Liver (tissue), 9 donors: Measurements from ENCODE around the gene OLA1. TPM values are rescaled to one million over a fixed set of nuclear protein-coding genes. Genes with fewer than 3 reads are reported as not detected.

ENCODE experiments used
- DNase-seq: peaks from one replicate; pipeline ENCODE4 v3.0.0-alpha.2; 2017; ENCODE audit warnings: low spot score
- H3K27ac ChIP-seq, 2 donors: one replicate each; pipeline ENCODE4 v1.7.0; 2013; ENCODE audit warnings: inconsistent platforms in 2 of 2, low read length in 2 of 2, control low read depth in 1 of 2, low read depth in 1 of 2, mild to moderate bottlenecking in 1 of 2
- H3K27me3 ChIP-seq, 4 donors: one replicate each; pipeline versions ENCODE4 v1.6.1 to v1.7.0; 2013; ENCODE audit warnings: low read length in 3 of 4, inconsistent platforms in 1 of 4, mild to moderate bottlenecking in 1 of 4, moderate library complexity in 1 of 4; ENCODE audit not compliant: control insufficient read depth in 4 of 4, insufficient read depth in 4 of 4
- H3K36me3 ChIP-seq, 4 donors: one replicate each; pipeline versions ENCODE4 v1.6.1 to v1.7.0; 2013; ENCODE audit warnings: low read length in 3 of 4, mild to moderate bottlenecking in 3 of 4, low read depth in 1 of 4, moderate library complexity in 1 of 4; ENCODE audit not compliant: control insufficient read depth in 4 of 4, insufficient read depth in 3 of 4
- H3K4me1 ChIP-seq, 4 donors: one replicate each; pipeline versions ENCODE4 v1.6.1 to v1.7.0; 2013; ENCODE audit warnings: low read length in 3 of 4, mild to moderate bottlenecking in 3 of 4, moderate library complexity in 1 of 4; ENCODE audit not compliant: control insufficient read depth in 4 of 4, insufficient read depth in 4 of 4
- H3K4me3 ChIP-seq, 3 donors: one replicate each; pipeline versions ENCODE4 v1.6.1 to v1.7.0; 2013; ENCODE audit warnings: low read length in 3 of 3, control low read depth in 1 of 3, low read depth in 1 of 3, mild to moderate bottlenecking in 1 of 3
- H3K9ac ChIP-seq, 2 donors: one replicate each; pipeline ENCODE4 v1.7.0; 2013; ENCODE audit warnings: low read length in 2 of 2, mild to moderate bottlenecking in 2 of 2, moderate library complexity in 2 of 2, control low read depth in 1 of 2, low read depth in 1 of 2
- H3K9me3 ChIP-seq, 4 donors: one replicate each; pipeline versions ENCODE4 v1.6.1 to v1.7.0; 2013; ENCODE audit warnings: low read length in 3 of 4; ENCODE audit not compliant: control insufficient read depth in 4 of 4
- CTCF ChIP-seq: fragments of 150-350 bp; IDR thresholded peaks from 2 replicates; pipeline ENCODE4 v1.5.1; 2017; ENCODE audit warnings: improper control_type of control experiment, low read depth, low read length; ENCODE audit not compliant: missing input control
- EGR1 ChIP-seq, 2 donors: IDR thresholded peaks; 2 replicates each; pipeline ENCODE4 v1.6.1; 2016 to 2018; ENCODE audit warnings: antibody characterized with exemption in 2 of 2, low read depth in 2 of 2
- FOXA1 ChIP-seq: IDR thresholded peaks from 2 replicates; pipeline ENCODE4 v1.6.1; 2016; ENCODE audit warnings: antibody characterized with exemption
- FOXA2 ChIP-seq: IDR thresholded peaks from 2 replicates; pipeline ENCODE4 v1.6.1; 2016; ENCODE audit warnings: antibody characterized with exemption
- GABPA ChIP-seq, 2 donors: IDR thresholded peaks in 1 of 2; conservative IDR thresholded peaks in 1 of 2; 2 replicates each; pipeline ENCODE4 v1.6.1; 2016; ENCODE audit warnings: antibody characterized with exemption in 2 of 2, mild to moderate bottlenecking in 1 of 2, moderate library complexity in 1 of 2
- HNF4A ChIP-seq, 2 donors: conservative IDR thresholded peaks; 2 replicates each; pipeline ENCODE4 v1.6.1; 2016; ENCODE audit warnings: antibody characterized with exemption in 2 of 2, mild to moderate bottlenecking in 2 of 2
- HNF4G ChIP-seq: IDR thresholded peaks from 2 replicates; pipeline ENCODE4 v1.6.1; 2016; ENCODE audit warnings: antibody characterized with exemption
- JUND ChIP-seq, 2 donors: IDR thresholded peaks; 2 replicates each; pipeline ENCODE4 v1.6.1; 2016; ENCODE audit warnings: antibody characterized with exemption in 2 of 2
- MAX ChIP-seq: IDR thresholded peaks from 2 replicates; pipeline ENCODE4 v1.6.1; 2016; ENCODE audit warnings: antibody characterized with exemption
- NR2F2 ChIP-seq: IDR thresholded peaks from 2 replicates; pipeline ENCODE4 v1.6.1; 2016; ENCODE audit warnings: antibody characterized with exemption
- RAD21 ChIP-seq, 2 donors: IDR thresholded peaks; 2 replicates each; pipeline ENCODE4 v1.6.1; 2016; ENCODE audit warnings: antibody characterized with exemption in 2 of 2, mild to moderate bottlenecking in 2 of 2
- REST ChIP-seq: IDR thresholded peaks from 2 replicates; pipeline ENCODE4 v1.6.1; 2016; ENCODE audit warnings: antibody characterized with exemption, mild to moderate bottlenecking
- RXRA ChIP-seq, 2 donors: IDR thresholded peaks; 2 replicates each; pipeline ENCODE4 v1.6.1; 2017 to 2018; ENCODE audit warnings: antibody characterized with exemption in 2 of 2, mild to moderate bottlenecking in 1 of 2
- SP1 ChIP-seq: IDR thresholded peaks from 2 replicates; pipeline ENCODE4 v1.6.1; 2018; ENCODE audit warnings: antibody characterized with exemption, mild to moderate bottlenecking
- TAF1 ChIP-seq: conservative IDR thresholded peaks from 2 replicates; pipeline ENCODE4 v1.6.1; 2016; ENCODE audit warnings: antibody characterized with exemption, mild to moderate bottlenecking
- YY1 ChIP-seq: IDR thresholded peaks from 2 replicates; pipeline ENCODE4 v1.6.1; 2016; ENCODE audit warnings: antibody characterized with exemption, mild to moderate bottlenecking
- ZBTB33 ChIP-seq: IDR thresholded peaks from 2 replicates; pipeline ENCODE4 v1.6.1; 2016; ENCODE audit warnings: antibody characterized with exemption
- WGBS: extraction: QIAGEN DNeasy Blood & Tissue Kit; methylation state at CpG from one replicate; pipeline ENCODE4 v1.1.7; 2013; 5-methylcytosine and 5-hydroxymethylcytosine counted together
- polyA plus RNA-seq, 2 donors: library from polyadenylated mRNA; stranded (reverse) in 1 of 2; unstranded in 1 of 2; fragments of 200-250 nt in 1 of 2; fragments of >200 nt in 1 of 2; fragmentation: Nextera tagmentation in 1 of 2; extraction: Ambion mirVana in 1 of 2; gene quantifications; one replicate each; pipeline versions ENCODE4 v1.2.1 to v1.2.3, GENCODE V29; 2013 to 2015
- total RNA-seq, 2 donors: library from RNA; depleted of rRNA; stranded (reverse); fragments of >200 nt; gene quantifications; one replicate each; pipeline ENCODE4 v1.2.3, GENCODE V29; 2014
- donor health status: healthy.
- donor health status: healthy.
- donor health status: healthy.
- donor health status: healthy.
- donor health status: healthy.

OLA1 gene
- total and polyA plus RNA-seq, 4 donors: 23.4 to 38.1 (median 32.3) TPM

GRCh38 chr2:174054926-174055325, 193.4 kb downstream of the OLA1 start:
- no peak overlapping the region for H3K4me3 ChIP-seq
- H3K27me3 ChIP-seq: peaks cover 0 to 2% (median 0%) of the 10 kb centered on the region in 4 donors
- H3K27ac ChIP-seq: no peak overlapping the region
- no peaks in the 10 kb centered on the region for H3K9me3 ChIP-seq
- WGBS: 89% methylated on average over 8 of the region's 8 CpGs
- no peak for TF ChIP-seq ZBTB33
- no peak for TF ChIP-seq JUND (IDR thresholded peaks at IDR 0.05)
- no peak for TF ChIP-seq REST
- no peak for TF ChIP-seq NR2F2
- no peak for TF ChIP-seq RAD21 (IDR thresholded peaks at IDR 0.05)
- no peak for TF ChIP-seq YY1
- no peak for TF ChIP-seq RXRA (IDR thresholded peaks at IDR 0.05)
- no peak for TF ChIP-seq MAX
- no peak for TF ChIP-seq HNF4G
- TF ChIP-seq HNF4A (conservative IDR thresholded peaks at IDR 0.05): no peak
- H3K9ac ChIP-seq: no peak overlapping the region
- H3K4me1 ChIP-seq: peaks cover 0 to 3% (median 0%) of the 10 kb centered on the region in 4 donors
- H3K36me3 ChIP-seq: no peaks in the 10 kb centered on the region
- no peak for DNase-seq

- Histone ChIP-seq H3K27me3 (peaks cover 0 to 2% (median 0%) of the 10 kb centered on the region in 4 donors), H3K9me3 (no peaks in the 10 kb centered on the region), H3K36me3 (no peaks in the 10 kb centered on the region), H3K4me1 (peaks cover 0 to 3% (median 0%) of the 10 kb centered on the region in 4 donors), H3K4me3 (no peak overlapping the region), H3K27ac (no peak overlapping the region), H3K9ac (no peak overlapping the region)
- WGBS: 67% methylated on average over 10 of the region's 10 CpGs
- no peak for DNase-seq
- TF ChIP-seq NR2F2: no peak
- no peak for TF ChIP-seq SP1
- TF ChIP-seq EGR1 (IDR thresholded peaks at IDR 0.05; ENCODE audit: low read depth in 2 of 2): no peak
- TF ChIP-seq CTCF: no peak
- TF ChIP-seq FOXA1: no peak
- TF ChIP-seq FOXA2: no peak
- no peak for TF ChIP-seq TAF1
- no peak for TF ChIP-seq ZBTB33
- no peak for TF ChIP-seq GABPA (IDR thresholded peaks at IDR 0.05 in 1 of 2, conservative IDR thresholded peaks at IDR 0.05 in 1 of 2)
Observed at GRCh38 chr2:174053355-174054151, 194.8 kb downstream of the OLA1 start.
